Hepatocyte (in vitro differentiated cells): ENCODE measurements around the gene FBXL7. TPM values are rescaled to one million over a fixed set of nuclear protein-coding genes. Genes with fewer than 3 reads are reported as not detected.

Experiments
- DNase-seq: peaks from one replicate; pipeline ENCODE4 v3.0.0-alpha.2; 2016; ENCODE audit warnings: low spot score
- H2AFZ ChIP-seq: fragments of 200-600 bp; sonication (generic); 2 replicates; pipeline ENCODE4 v1.6.0; 2016; ENCODE audit warnings: antibody characterized with exemption, mild to moderate bottlenecking
- H3K27ac ChIP-seq: fragments of 200-600 bp; sonication (generic); 2 replicates; pipeline ENCODE4 v1.5.1; 2016; ENCODE audit warnings: mild to moderate bottlenecking
- H3K27me3 ChIP-seq: fragments of 200-600 bp; sonication (generic); 2 replicates; pipeline ENCODE4 v1.6.1; 2016
- H3K36me3 ChIP-seq: fragments of 200-600 bp; sonication (generic); replicated peaks from 2 replicates; pipeline ENCODE4 v1.5.1; 2016; ENCODE audit warnings: low read depth; ENCODE audit not compliant: insufficient read depth
- H3K4me1 ChIP-seq: fragments of 200-600 bp; sonication (generic); 2 replicates; pipeline ENCODE4 v1.5.1; 2016; ENCODE audit warnings: mild to moderate bottlenecking, moderate library complexity; ENCODE audit not compliant: insufficient read depth
- H3K4me2 ChIP-seq: fragments of 200-600 bp; sonication (generic); 2 replicates; pipeline ENCODE4 v1.6.0; 2016
- H3K4me3 ChIP-seq: fragments of 200-600 bp; sonication (generic); 2 replicates; pipeline ENCODE4 v1.5.1; 2016; ENCODE audit warnings: mild to moderate bottlenecking
- H3K79me2 ChIP-seq: fragments of 200-600 bp; sonication (generic); 2 replicates; pipeline ENCODE4 v1.6.0; 2017; ENCODE audit warnings: mild to moderate bottlenecking
- H3K9me2 ChIP-seq: fragments of 200-600 bp; sonication (generic); replicated peaks from 2 replicates; pipeline ENCODE4 v1.6.0; 2017; ENCODE audit warnings: mild to moderate bottlenecking; ENCODE audit not compliant: insufficient read depth
- H3K9me3 ChIP-seq: fragments of 200-600 bp; sonication (generic); 2 replicates; pipeline ENCODE4 v1.5.1; 2016; ENCODE audit warnings: low read depth, mild to moderate bottlenecking
- H4K20me1 ChIP-seq: fragments of 200-600 bp; sonication (generic); 2 replicates; pipeline ENCODE4 v1.6.0; 2016; ENCODE audit warnings: mild to moderate bottlenecking; ENCODE audit not compliant: insufficient read depth, poor library complexity, severe bottlenecking
- CTCF ChIP-seq: fragments of 200-600 bp; sonication (generic); IDR thresholded peaks from 2 replicates; pipeline ENCODE4 v1.5.1; 2016; ENCODE audit warnings: antibody characterized with exemption, mild to moderate bottlenecking; ENCODE audit not compliant: poor library complexity
- EZH2 ChIP-seq: fragments of 200-600 bp; sonication (generic); IDR thresholded peaks from 2 replicates; pipeline ENCODE4 v1.6.1; 2016; ENCODE audit warnings: antibody characterized with exemption, mild to moderate bottlenecking, borderline replicate concordance
- EZH2phosphoT487 ChIP-seq: fragments of 200-600 bp; sonication (generic); IDR thresholded peaks from one replicate; pipeline ENCODE4 v1.6.1; 2018; ENCODE audit warnings: antibody characterized with exemption, mild to moderate bottlenecking, low read depth, moderate library complexity; ENCODE audit not compliant: unreplicated experiment, severe bottlenecking
- WGBS: methylation state at CpG from one replicate; pipeline ENCODE4 v1.1.6; 2016; ENCODE audit warnings: low lambda C conversion rate; ENCODE audit errors: missing lambda C conversion rate; 5-methylcytosine and 5-hydroxymethylcytosine counted together
- polyA plus RNA-seq: library from polyadenylated mRNA; unstranded; fragments of >200 nt; fragmentation: Nextera tagmentation; extraction: Ambion mirVana; gene quantifications from 2 replicates; pipeline ENCODE4 v1.2.1, GENCODE V29; 2016
- total RNA-seq: library from RNA; depleted of rRNA; stranded (reverse); fragments of >200 nt; gene quantifications from 2 replicates; pipeline ENCODE4 v1.2.3, GENCODE V29; 2014

Gene FBXL7
- total and polyA plus RNA-seq, 2 experiments from 2014 or later, result 8.4 to 10.3 TPM

DNA sequence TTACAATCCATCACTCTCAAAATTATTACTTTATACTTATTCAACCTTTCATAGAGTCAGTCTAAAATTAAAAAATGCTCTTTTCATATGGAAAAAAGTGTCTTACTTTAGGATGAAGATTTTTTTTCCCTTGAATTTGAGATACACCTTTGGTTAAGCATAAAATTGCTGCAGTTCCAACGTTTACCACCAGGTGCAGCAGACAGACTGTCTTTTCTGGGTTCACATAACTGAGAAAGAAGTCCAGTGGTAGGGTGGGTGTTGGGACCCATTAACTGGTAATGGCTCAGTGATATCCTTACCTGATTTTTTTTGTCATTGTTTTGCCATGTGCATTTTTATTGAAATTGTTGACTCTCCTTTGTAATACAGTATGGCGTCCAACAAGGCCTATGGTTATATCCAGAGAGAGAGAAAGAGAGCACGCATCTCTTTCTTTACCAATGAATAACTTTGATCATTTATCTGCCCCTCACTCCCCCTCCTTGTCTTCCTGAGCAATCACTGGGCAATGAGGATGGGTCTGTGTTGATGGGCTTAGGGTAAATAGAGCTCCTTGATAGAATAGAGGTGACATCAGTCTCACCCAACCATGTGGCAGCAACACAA, 98.4 kb downstream of the FBXL7 start:
- no peak overlapping the region for H2AFZ ChIP-seq
- no peak overlapping the region for H3K27ac ChIP-seq
- H3K79me2 ChIP-seq, result peaks cover 22% of the 10 kb centered on the region
- H3K4me3 ChIP-seq, result no peak overlapping the region
- H4K20me1 ChIP-seq, result no peaks in the 10 kb centered on the region
- no peaks in the 10 kb centered on the region for H3K9me2 ChIP-seq
- H3K36me3 ChIP-seq, result no peaks in the 10 kb centered on the region
- H3K9me3 ChIP-seq, result no peaks in the 10 kb centered on the region
- H3K4me2 ChIP-seq, result no peak overlapping the region
- peak; percentile 26 for DNase-seq
- TF ChIP-seq EZH2 (no peak), CTCF (peak; percentile 35)
- H3K27me3 ChIP-seq, result no peaks in the 10 kb centered on the region
- WGBS, result 64% methylated on average over 3 of the region's 3 CpGs
- peaks cover under 1% of the 10 kb centered on the region for H3K4me1 ChIP-seq

- H2AFZ ChIP-seq, result no peak overlapping the region
- peaks cover 10% of the 10 kb centered on the region for H3K79me2 ChIP-seq
- TF ChIP-seq EZH2phosphoT487, result no peak
- no peak for TF ChIP-seq EZH2
- TF ChIP-seq CTCF, result no peak
- no peaks in the 10 kb centered on the region for H3K4me1 ChIP-seq
- H3K27me3 ChIP-seq, result no peaks in the 10 kb centered on the region
- no peaks in the 10 kb centered on the region for H3K36me3 ChIP-seq
- H3K9me3 ChIP-seq, result no peaks in the 10 kb centered on the region
- H4K20me1 ChIP-seq, result no peaks in the 10 kb centered on the region
- DNase-seq, result no peak
- H3K4me3 ChIP-seq, result no peak overlapping the region
- H3K4me2 ChIP-seq, result no peak overlapping the region
- WGBS, result 78% methylated on average over 4 of the region's 4 CpGs
- H3K27ac ChIP-seq, result no peak overlapping the region
- H3K9me2 ChIP-seq, result no peaks in the 10 kb centered on the region
Measured at GRCh38 chr5:15600035-15600434, 100.1 kb downstream of the FBXL7 start.

GRCh38 chr5:15601274-15601673, 101.3 kb downstream of the FBXL7 start:
- Histone ChIP-seq H3K79me2 (peaks cover 13% of the 10 kb centered on the region), H3K27ac (no peak overlapping the region), H4K20me1 (no peaks in the 10 kb centered on the region), H3K4me3 (no peak overlapping the region), H2AFZ (no peak overlapping the region), H3K27me3 (no peaks in the 10 kb centered on the region), H3K9me2 (no peaks in the 10 kb centered on the region), H3K4me1 (no peaks in the 10 kb centered on the region), H3K36me3 (no peaks in the 10 kb centered on the region), H3K9me3 (no peaks in the 10 kb centered on the region), H3K4me2 (no peak overlapping the region)
- no peak for DNase-seq
- TF ChIP-seq CTCF (no peak), EZH2 (no peak), EZH2phosphoT487 (no peak)
- WGBS, result 84% methylated on average over 4 of the region's 4 CpGs

DNA sequence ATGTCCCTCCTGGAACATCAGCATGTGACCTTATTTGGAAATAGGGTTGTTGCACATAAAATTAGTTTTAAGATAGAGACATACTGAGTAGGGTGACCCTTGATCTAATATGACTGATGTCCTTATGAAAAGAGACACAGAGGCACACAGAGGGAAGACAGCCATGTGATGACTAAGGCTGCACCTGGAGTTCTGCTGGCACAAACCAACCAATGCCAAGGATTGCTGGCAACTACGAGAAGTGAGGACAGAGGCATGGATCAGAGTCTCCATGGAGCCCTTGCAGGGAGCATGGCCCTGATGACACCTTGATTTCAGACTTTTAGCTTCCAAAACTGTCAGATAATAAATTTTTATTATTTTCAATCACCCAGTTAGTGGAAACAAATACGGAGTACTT, 101.9 kb downstream of the FBXL7 start:
- H3K27ac ChIP-seq, result no peak overlapping the region
- 100% methylated on average over 2 of the region's 2 CpGs for WGBS
- no peaks in the 10 kb centered on the region for H3K36me3 ChIP-seq
- TF ChIP-seq EZH2, result no peak
- no peaks in the 10 kb centered on the region for H3K27me3 ChIP-seq
- no peaks in the 10 kb centered on the region for H4K20me1 ChIP-seq
- H3K79me2 ChIP-seq, result peaks cover 8% of the 10 kb centered on the region
- no peaks in the 10 kb centered on the region for H3K4me1 ChIP-seq
- no peaks in the 10 kb centered on the region for H3K9me3 ChIP-seq
- no peak overlapping the region for H2AFZ ChIP-seq
- H3K9me2 ChIP-seq, result no peaks in the 10 kb centered on the region
- no peak for DNase-seq
- no peak overlapping the region for H3K4me3 ChIP-seq
- H3K4me2 ChIP-seq, result no peak overlapping the region
